ENCODE measurements around the gene CERKL.

Gene CERKL

GRCh38 chr2:181677912-181678586 is 21.1 kb upstream of the CERKL start:
- DNase-seq, result no peak

GRCh38 chr2:181675254-181675653 is 18.3 kb upstream of the CERKL start:
- DNase-seq, result no peak

GRCh38 chr2:181674461-181674860 is 17.6 kb upstream of the CERKL start:
- no peak for DNase-seq

DNA sequence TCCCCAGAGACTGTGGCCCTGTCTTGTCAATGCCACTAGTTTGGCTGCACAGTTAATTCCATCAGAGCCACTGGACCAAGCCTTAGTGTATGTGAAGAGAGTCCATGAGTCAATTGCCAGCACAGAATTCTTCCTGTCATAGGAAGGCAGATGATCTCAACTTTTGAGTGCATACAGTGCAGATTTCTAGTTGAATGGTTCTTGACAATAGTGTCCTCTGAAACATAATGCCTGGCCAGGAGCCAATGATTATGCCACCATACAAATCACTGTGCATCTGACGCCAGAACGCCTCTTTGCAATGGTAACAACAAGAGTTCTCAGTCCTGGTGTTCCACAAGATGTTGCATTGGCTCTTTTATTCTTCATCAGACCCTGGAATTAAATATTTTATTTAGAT is 16.3 kb upstream of the CERKL start:
- peak; percentile 56 for DNase-seq

DNA sequence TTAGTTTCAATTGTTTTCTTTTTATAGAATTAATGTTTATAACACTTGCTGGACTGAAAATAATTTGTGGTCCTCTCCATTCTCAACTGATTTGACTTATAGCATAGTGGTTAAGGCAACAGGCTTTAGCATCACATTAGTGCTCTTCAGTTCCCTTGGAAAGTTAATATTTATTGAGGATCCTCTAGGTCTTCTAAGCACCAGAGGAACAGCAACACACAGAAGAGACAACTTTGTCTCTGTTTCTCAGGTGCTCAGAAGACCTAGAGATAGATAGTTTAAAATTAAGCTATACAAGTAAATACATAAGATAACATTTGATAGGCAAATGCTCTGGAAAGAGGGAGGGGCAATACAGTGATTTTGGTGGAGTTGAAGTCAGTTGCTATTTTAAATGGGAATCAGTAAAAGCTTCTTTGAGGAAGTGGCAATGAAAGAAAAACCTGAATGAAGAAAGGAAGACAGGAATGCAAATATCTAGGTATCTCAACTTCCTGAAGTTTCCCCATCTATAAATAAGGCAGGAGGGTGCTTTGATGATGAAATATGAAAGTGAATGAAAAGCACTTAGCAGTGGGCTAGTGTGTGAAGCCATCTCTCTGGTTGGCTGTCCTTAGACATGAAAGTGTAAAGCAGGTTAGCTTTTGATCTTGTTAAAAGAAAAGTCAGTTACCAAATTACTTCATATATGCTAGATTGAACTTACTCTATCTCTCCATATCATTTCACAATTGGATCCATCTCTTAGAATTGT is 15.5 kb upstream of the CERKL start:
- no peak for DNase-seq

DNA sequence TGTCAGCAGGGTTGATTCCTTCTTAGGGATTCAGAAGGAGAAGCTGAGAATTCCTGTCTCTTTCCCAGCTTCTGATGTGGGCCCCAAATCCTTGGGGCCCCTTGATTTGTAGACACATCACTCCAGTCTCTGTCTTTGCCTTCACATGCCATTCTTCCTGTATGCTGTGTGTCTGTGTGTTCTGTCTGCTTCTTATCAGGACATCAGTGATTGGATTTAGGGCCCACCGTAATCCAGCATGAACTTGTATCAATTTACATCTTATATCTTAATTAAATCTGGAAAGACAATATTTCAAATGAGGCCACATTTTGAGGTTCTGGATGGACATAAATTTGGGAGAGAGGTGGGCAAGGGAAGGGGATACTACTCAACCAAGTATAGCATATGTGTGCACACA is 13.7 kb upstream of the CERKL start:
- DNase-seq, result no peak

- DNase-seq, result no peak
Measured at GRCh38 chr2:181667234-181667633, 10.3 kb upstream of the CERKL start.

GRCh38 chr2:181662287-181662686 is 5.4 kb upstream of the CERKL start:
- DNase-seq, result no peak

DNA sequence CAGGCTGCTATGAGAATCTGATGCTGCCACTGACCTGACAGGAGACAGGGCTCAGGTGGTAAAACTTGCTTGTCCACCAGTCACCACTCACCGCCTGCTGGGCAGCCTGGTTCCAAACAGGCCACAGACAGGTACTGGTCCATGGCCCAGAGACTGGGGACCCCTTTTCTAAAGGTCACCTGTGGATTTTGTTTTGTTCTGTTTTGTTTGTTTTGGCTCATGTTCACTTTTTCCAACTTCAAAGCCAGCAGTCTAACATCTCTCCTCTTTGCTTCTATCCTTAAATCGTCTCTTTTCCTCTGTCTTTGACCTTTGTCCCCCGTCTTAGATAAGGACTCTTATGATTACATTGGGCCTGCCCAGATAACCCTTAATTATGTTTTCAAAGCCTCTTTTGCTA is 3.3 kb upstream of the CERKL start:
- DNase-seq, result no peak

GRCh38 chr2:181658444-181658843 is 1.5 kb upstream of the CERKL start:
- no peak for DNase-seq

GRCh38 chr2:181657379-181657778 is 474 bp upstream of the CERKL start:
- DNase-seq, result no peak

DNA sequence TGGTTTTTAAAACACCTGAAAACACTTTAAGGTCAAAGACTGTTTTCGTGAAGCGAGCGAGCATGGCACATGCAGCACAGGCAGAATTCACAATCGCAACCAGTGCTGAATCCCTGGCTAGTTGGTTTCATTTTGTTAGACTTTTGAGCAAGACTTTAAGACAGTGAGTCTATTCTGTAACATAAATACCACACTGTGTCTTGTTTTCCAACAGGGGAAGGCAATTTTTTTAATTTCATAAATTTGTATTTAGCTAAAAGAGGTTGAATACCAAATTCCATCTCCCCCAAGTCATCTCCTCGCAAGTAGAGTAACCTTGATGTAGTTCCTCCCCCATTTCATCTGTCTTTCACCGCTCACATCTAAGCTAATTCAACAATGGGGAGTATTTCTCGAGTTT is 1.4 kb downstream of the CERKL start:
- DNase-seq, result no peak

DNA sequence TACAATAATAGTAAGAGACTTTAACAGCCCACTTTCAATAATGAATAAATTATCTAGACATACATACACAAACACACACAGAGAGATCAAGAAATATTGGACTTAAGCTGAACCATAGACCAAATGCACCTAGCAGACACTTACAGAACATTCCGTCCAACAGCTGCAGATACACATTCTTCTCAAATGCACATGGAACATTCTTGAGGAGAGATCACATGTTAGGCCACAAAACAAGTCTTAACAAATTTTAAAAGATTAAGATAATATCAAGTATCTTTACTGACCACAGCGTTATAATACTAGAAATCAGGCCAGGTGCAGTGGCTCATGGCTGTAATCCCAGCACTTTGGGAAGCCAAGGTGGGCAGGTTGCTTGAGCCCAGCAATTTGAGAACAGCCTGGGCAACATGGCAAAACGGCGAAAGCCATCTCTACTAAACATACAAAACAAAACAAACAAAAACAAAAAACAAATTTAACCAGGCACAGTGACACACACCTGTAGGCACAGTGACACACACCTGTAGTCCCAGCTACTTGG is 7.4 kb downstream of the CERKL start:
- no peak for DNase-seq

DNA sequence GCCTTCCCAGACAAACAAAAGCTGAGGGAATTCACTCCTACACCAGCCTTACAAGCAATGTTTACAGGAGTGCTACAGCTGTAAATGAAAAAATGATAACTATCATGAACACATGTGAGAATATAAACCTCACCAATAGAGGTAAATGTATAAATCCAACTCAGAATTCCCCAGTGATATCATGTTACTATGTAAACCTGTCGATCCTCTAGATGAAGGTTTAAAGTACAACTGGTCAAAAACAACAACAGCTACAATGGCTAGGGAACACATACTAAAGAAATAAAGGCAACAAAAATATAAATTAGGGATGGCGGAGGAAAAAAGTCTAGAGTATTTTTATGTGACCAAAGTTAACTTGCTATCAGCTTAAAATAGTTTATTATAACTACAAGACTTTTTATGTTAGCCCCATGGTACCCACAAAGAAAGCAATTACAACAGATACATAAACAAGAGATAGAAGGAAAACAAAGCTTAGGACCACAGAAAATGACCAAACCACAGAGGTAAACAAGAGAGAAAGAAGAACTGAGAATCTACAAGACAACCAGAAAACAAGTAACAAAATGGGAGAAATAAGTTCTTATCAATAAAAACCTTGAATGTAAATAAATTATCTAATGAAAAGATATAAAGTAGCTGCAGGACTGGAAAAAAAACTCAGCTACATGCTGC is 8.3 kb downstream of the CERKL start:
- no peak for DNase-seq

DNA sequence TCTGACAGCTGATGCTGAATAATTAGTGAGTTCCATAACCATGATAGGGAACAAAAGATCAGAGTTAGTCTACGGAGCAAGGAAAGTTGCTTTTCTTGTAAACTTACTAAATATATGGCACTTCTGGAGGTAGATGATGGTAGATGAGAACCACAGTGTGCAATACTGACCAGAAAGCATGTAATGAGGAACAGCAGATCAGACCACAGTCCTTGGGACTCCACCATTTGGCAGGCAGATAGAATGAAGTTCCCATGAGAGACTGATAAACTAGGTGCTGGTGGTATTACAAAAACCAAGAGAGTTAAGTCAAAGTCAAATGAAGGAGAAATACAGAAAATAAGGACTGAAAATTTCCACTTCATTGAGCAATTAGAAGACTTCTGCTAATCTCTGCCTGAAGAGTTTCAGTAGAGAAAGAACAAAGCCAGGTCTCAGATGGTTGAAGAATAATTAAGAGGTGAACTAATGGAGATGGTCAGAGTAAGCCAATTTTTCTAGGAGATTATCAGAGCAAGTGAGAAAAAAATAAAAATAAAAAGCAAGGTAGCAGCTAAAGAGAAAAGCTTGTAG is 10.4 kb downstream of the CERKL start:
- DNase-seq, result no peak

DNA sequence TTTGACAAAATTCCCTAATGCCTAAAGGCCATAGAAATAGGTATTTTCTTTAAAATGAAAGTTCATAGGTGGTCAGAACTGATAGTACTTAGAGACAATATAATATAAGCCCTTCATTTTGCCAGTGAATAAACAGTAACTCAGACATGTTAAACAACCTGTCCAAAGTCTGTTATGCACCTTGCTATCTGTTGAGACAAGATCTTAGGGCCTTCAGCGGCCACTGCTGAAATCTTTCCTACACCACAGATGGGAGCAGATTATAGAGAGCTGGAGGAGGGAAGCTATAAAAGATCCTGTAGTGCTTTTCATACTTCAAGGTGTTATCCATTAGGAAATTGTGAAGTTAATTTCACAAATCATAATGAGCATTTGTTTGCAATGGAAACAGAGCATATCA is 13.8 kb downstream of the CERKL start:
- no peak for DNase-seq

GRCh38 chr2:181642086-181642485 is 14.8 kb downstream of the CERKL start:
- no peak for DNase-seq

- no peak for DNase-seq
Measured at GRCh38 chr2:181639686-181640085, 17.2 kb downstream of the CERKL start.

DNA sequence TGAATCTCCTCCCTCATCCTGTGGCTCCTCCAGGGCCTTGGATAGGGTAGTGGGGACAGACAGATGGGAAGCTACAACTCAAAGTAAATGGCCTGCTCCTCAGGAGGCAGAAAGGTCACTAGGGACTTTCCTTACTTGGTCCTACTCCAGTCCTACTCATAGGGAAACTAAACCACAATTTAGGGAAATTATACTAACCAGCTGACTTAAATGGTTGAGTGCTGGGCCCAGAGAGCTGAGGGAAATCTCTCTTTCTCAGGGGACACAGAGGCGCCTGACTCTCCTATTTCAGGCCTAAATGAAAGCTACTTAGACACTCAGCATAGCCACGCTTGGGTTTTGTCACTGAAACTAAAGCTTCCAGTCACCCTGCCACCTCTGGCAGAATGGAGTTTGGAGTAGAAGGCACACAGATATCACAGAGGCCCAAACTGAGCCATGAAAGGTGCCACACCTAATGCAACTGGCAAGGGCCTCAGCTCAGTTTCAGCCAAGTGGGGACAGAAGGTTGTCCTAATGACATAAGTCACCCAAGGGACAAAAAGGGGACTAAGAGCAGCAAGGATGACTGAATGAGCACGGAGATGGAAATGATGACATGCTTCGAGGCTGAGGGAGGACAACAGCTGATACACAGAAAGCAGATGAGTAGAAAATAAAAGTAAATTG is 24.0 kb downstream of the CERKL start:
- DNase-seq, result no peak

DNA sequence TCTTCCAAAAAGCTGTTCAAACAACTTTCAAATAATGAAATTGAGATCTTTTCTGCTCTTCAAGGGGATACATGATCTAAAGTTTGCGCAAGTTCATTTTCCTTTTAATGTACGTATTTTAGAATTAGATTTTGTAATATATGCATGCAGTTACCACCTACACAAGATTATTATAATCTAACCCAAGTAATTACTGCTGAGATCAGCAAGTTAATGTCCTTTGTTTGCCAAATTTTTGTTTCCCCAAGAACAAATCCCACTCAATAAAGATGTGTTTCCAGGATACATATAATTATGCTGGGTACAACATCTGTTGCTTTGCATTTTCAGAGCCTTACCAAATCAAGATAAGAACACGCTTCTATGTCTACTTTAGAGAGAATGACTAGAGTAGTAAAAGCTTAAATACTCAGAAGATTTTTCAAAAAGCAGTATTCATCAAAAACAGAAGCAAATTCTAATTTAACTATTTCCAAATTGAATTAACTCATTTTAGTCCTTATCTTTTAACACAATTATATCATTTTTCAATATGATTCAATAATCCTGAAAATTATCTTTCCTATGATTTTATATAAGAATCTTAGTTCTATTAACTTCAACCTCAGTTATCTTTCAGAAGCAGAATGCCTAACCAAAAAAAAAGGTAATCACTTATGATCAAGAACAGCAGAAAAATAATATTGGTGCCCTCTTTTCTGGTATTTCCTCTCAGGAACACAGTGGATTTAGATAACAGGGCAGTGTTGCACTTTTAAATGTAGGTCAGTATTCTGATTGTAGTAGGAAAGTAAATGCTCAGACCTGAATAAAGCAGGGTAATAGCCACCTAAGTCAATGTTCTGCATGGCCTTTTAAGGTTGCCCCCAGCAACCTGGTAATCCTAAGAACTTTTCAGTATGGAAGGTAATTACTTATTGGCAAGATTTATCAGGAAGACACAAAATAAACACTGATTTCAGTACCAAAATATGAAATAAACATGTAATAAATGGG is 28.0 kb downstream of the CERKL start:
- no peak for DNase-seq

DNA sequence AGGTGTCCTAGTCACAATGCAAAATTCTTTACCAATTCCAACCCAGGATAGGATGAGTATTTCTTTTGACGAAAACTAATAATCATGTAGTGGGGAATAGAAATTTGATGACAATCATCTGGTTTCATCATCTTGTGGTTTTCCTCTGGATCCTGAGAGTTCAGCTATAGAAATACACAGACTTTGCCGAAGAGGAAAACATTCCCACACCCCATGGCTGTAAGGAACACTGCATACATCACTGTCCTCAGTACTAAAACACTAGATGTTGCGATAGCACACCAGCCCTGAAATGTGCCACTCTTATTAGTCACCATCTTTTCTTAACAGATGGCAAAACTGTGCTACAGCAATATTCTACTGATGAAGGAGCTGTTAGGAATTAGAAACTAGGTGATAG is 29.4 kb downstream of the CERKL start:
- DNase-seq, result no peak

DNA sequence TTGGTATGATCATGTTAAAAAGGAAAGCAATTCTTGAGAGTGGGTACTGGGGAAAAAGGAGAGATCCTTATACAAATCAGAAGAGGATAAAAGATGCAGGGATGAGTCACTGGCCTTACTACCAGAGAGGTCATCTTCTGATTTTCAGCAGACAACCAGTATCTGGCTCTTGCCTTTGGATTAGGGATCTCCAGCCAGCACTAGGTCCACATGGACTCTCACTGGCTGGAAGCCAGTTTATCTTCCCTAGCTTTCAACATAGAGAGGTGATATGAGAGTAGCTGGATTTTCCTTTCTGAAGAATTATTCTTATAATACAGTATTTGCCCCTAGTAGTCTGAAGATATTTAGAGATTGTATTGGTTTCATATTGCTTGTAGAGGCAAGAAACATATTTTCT is 30.2 kb downstream of the CERKL start:
- no peak for DNase-seq
